DOHH2 (cell line): ENCODE data around the gene EPN3.

Source experiments
- H3F3A ChIP-seq: fragments of 200-600 bp; sonication (generic), shearing (Covaris generic); 2 replicates; pipeline ENCODE4 v1.6.0; 2016; ENCODE audit warnings: antibody characterized with exemption, mild to moderate bottlenecking; ENCODE audit not compliant: control insufficient read depth, insufficient read depth
- H3K27ac ChIP-seq: fragments of 200-600 bp; sonication (generic); 2 replicates; pipeline ENCODE4 v1.5.1; 2014; ENCODE audit warnings: low read depth, mild to moderate bottlenecking, low read length, moderate library complexity
- H3K27me3 ChIP-seq: fragments of 200-600 bp; sonication (generic); 2 replicates; pipeline ENCODE4 v1.6.1; 2014; ENCODE audit warnings: mild to moderate bottlenecking, low read length, mixed read lengths; ENCODE audit not compliant: control insufficient read depth
- H3K36me3 ChIP-seq: fragments of 200-600 bp; sonication (generic); 2 replicates; pipeline ENCODE4 v1.6.1; 2014; ENCODE audit warnings: mild to moderate bottlenecking, low read length, moderate library complexity, mixed read lengths; ENCODE audit not compliant: control insufficient read depth
- H3K4me1 ChIP-seq: fragments of 200-600 bp; sonication (generic); 2 replicates; pipeline ENCODE4 v1.6.1; 2014; ENCODE audit warnings: mild to moderate bottlenecking, low read length, mixed read lengths; ENCODE audit not compliant: control insufficient read depth
- H3K4me2 ChIP-seq: fragments of 200-600 bp; sonication (generic); 2 replicates; pipeline ENCODE4 v1.6.0; 2014; ENCODE audit warnings: mild to moderate bottlenecking, low read length, moderate library complexity
- H3K4me3 ChIP-seq: fragments of 200-600 bp; sonication (generic); 2 replicates; pipeline ENCODE4 v1.5.1; 2014; ENCODE audit warnings: mild to moderate bottlenecking, low read length, mixed read lengths
- H3K79me2 ChIP-seq: fragments of 200-600 bp; sonication (generic); 2 replicates; pipeline ENCODE4 v1.6.1; 2014; ENCODE audit warnings: mild to moderate bottlenecking, low read length, mixed read lengths; ENCODE audit not compliant: control insufficient read depth
- H3K9me2 ChIP-seq: fragments of 200-600 bp; sonication (generic); replicated peaks from 2 replicates; pipeline ENCODE4 v1.6.1; 2014; ENCODE audit warnings: mild to moderate bottlenecking, low read length, mixed read lengths; ENCODE audit not compliant: control insufficient read depth
- H3K9me3 ChIP-seq: fragments of 200-600 bp; sonication (generic); 2 replicates; pipeline ENCODE4 v1.6.1; 2014; ENCODE audit warnings: antibody characterized with exemption, low read length, mixed read lengths; ENCODE audit not compliant: control insufficient read depth, insufficient read depth
- H4K20me1 ChIP-seq: fragments of 200-600 bp; sonication (generic); 2 replicates; pipeline ENCODE4 v1.6.0; 2014; ENCODE audit warnings: low read depth, mild to moderate bottlenecking, antibody characterized with exemption, low read length, moderate library complexity; ENCODE audit not compliant: control insufficient read depth, insufficient read depth
- EZH2phosphoT487 ChIP-seq: fragments of 200-600 bp; sonication (generic); IDR thresholded peaks from 2 replicates; pipeline ENCODE4 v1.6.1; 2017; ENCODE audit warnings: borderline replicate concordance, mild to moderate bottlenecking, antibody characterized with exemption, low read length, moderate library complexity, mixed read lengths
- TF ChIP-seq, protein P1 (sequence below): fragments of 200-600 bp; sonication (generic); IDR thresholded peaks from one replicate; pipeline ENCODE4 v1.5.1; 2014; ENCODE audit warnings: antibody characterized with exemption, mild to moderate bottlenecking, low read depth, low read length; ENCODE audit not compliant: poor library complexity, severe bottlenecking

The EPN3 gene

DNA sequence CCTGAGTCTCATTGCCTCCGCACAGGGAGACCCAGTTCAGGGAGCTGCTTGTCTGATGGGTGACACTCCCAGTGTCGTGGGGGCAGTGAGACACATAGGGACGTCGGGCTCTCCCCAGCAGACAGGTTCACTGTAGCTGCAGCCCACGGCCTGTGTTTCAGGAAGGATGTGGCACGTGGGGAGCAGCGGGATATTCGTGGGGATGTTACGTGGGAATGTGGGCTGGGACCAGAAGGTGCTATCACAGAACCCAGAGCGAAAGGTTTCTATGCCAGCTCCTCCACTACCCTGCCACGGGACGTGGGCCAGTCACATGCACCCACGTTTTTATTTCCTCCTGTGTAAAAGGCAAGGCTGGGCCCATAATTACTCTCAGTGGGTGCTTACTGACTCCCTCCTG is 44.3 kb downstream of the EPN3 start:
- Histone ChIP-seq H3K9me2 (no peaks in the 10 kb centered on the region), H3K4me1 (no peaks in the 10 kb centered on the region), H4K20me1 (no peaks in the 10 kb centered on the region), H3K27ac (no peak overlapping the region), H3K4me3 (no peak overlapping the region), H3K4me2 (no peak overlapping the region), H3K36me3 (no peaks in the 10 kb centered on the region), H3K27me3 (peaks cover 13% of the 10 kb centered on the region), H3K9me3 (no peaks in the 10 kb centered on the region), H3K79me2 (no peaks in the 10 kb centered on the region), H3F3A (no peaks in the 10 kb centered on the region)
- TF ChIP-seq, protein P1, sequence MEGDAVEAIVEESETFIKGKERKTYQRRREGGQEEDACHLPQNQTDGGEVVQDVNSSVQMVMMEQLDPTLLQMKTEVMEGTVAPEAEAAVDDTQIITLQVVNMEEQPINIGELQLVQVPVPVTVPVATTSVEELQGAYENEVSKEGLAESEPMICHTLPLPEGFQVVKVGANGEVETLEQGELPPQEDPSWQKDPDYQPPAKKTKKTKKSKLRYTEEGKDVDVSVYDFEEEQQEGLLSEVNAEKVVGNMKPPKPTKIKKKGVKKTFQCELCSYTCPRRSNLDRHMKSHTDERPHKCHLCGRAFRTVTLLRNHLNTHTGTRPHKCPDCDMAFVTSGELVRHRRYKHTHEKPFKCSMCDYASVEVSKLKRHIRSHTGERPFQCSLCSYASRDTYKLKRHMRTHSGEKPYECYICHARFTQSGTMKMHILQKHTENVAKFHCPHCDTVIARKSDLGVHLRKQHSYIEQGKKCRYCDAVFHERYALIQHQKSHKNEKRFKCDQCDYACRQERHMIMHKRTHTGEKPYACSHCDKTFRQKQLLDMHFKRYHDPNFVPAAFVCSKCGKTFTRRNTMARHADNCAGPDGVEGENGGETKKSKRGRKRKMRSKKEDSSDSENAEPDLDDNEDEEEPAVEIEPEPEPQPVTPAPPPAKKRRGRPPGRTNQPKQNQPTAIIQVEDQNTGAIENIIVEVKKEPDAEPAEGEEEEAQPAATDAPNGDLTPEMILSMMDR = no peak
- TF ChIP-seq EZH2phosphoT487 = no peak

DNA sequence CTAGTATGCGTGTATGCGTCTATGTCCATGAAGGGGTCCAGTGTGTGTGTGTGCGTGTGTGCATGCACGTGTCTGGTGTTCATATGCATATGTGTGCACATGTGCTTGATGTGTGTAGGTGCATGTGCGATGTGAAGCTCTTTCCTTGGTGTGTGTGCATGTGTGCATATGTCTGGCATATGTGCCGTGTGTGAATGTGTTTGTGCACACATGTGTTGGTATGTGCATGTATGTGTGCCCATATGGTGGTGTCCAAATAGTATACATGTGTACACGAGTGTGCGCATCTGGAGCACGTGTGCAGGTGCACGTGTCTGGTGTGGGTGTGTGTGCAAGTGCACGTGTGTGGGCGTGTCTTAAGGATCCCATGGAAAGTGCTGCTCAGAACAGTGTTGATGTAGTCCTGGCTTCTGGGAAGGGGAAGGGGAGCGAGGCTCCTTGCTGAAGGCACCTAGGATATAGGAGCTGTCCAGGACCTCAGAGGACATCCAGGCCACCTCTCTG is 45.0 kb downstream of the EPN3 start:
- no peak overlapping the region for H3K4me2 ChIP-seq
- H3K27ac ChIP-seq = no peak overlapping the region
- peaks cover 13% of the 10 kb centered on the region for H3K27me3 ChIP-seq
- no peaks in the 10 kb centered on the region for H3K4me1 ChIP-seq
- H4K20me1 ChIP-seq = no peaks in the 10 kb centered on the region
- no peaks in the 10 kb centered on the region for H3K36me3 ChIP-seq
- H3K9me2 ChIP-seq = no peaks in the 10 kb centered on the region
- H3K4me3 ChIP-seq = no peak overlapping the region
- H3K9me3 ChIP-seq = no peaks in the 10 kb centered on the region
- TF ChIP-seq EZH2phosphoT487 = no peak
- TF ChIP-seq, protein P1 = no peak
- H3F3A ChIP-seq = no peaks in the 10 kb centered on the region
- H3K79me2 ChIP-seq = no peaks in the 10 kb centered on the region

GRCh38 chr17:50578173-50578572 is 45.6 kb downstream of the EPN3 start:
- Histone ChIP-seq H3K9me2 (no peaks in the 10 kb centered on the region), H3K4me1 (no peaks in the 10 kb centered on the region), H3K79me2 (no peaks in the 10 kb centered on the region), H3K27ac (no peak overlapping the region), H4K20me1 (no peaks in the 10 kb centered on the region), H3K4me2 (no peak overlapping the region), H3K27me3 (peaks cover 13% of the 10 kb centered on the region), H3K9me3 (no peaks in the 10 kb centered on the region), H3K4me3 (no peak overlapping the region), H3K36me3 (no peaks in the 10 kb centered on the region), H3F3A (no peaks in the 10 kb centered on the region)
- TF ChIP-seq, protein P1 = no peak
- TF ChIP-seq EZH2phosphoT487 = no peak
